Type B pancreatic cell (in vitro differentiated cells): ENCODE data around the gene C1orf116. TPM values are rescaled to one million over a fixed set of nuclear protein-coding genes. Genes with fewer than 3 reads are reported as not detected.

Experiments used
- DNase-seq: peaks from one replicate; pipeline ENCODE4 v3.0.0; 2021; ENCODE audit warnings: mixed read lengths; ENCODE audit not compliant: unreplicated experiment; ENCODE audit errors: extremely low spot score
- H3K27ac Mint-ChIP-seq: 2 replicates; pipeline ENCODE4 v1.8.0; 2021; ENCODE audit warnings: mild to moderate bottlenecking, mixed read lengths
- H3K27me3 Mint-ChIP-seq: 2 replicates; pipeline ENCODE4 v1.8.0; 2021; ENCODE audit warnings: mixed read lengths
- H3K36me3 Mint-ChIP-seq: 2 replicates; pipeline ENCODE4 v1.8.0; 2021; ENCODE audit warnings: mixed read lengths
- H3K4me1 Mint-ChIP-seq: one replicate; pipeline ENCODE4 v1.8.0; 2021; ENCODE audit warnings: mixed read lengths; ENCODE audit not compliant: unreplicated experiment
- H3K4me3 Mint-ChIP-seq: 2 replicates; pipeline ENCODE4 v1.8.0; 2021; ENCODE audit warnings: mild to moderate bottlenecking, mixed read lengths
- H3K9me3 Mint-ChIP-seq: 2 replicates; pipeline ENCODE4 v1.8.0; 2021; ENCODE audit warnings: mixed read lengths
- long read RNA-seq: library from polyadenylated mRNA; unstranded; transcript quantifications from one replicate; pipeline ENCODE4 v2.0.0, GENCODE V29; 2020
- total RNA-seq: library from RNA; stranded (reverse); gene quantifications from 2 replicates; pipeline ENCODE4 v1.2.1, GENCODE V29; 2021; ENCODE audit warnings: low replicate concordance
- TF ChIP-seq, protein P1 (sequence below): fragments of 200-600 bp; sonication (generic); conservative IDR thresholded peaks from 2 replicates; pipeline ENCODE4 v1.5.0; 2021; ENCODE audit warnings: antibody characterized with exemption, mild to moderate bottlenecking

C1orf116 gene
- total RNA-seq, result 50.4 and 108 TPM in 2 replicates
- long read RNA-seq, full-length matches to known transcripts, result 59 of 156 reads
- long read RNA-seq, partial matches to known transcripts, result 32 of 156 reads
- long read RNA-seq, other reads (novel, unspliced or antisense), result 65 of 156 reads

DNA sequence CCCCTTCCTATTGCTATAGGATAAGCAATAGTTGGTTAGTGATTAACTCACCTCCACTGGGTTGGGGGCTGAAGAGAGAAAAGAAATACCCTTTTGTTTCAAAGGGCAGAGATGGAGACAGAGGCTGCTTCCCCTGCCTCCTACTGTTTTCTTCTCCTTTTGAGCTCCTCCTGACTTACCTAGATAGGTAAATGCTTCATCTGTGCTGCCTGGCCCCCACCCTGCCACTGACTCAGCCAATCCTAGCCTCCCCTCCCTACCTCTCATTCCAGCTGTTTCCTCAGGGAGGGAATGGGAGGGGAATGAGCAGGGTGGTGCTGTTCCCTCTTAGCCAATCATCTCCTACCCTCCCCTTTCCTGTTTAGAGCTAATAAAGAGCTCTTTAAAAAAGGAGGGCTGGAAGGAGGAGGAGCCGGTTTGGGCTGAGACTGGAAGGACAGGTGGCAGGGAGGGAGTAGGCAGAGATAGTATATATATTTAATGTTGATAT lies at the start of gene C1orf116:
TSS of gene C1orf116 (minus strand) at position 229 of the 490 bp plus-strand sequence. CDS start 5,158 bp downstream, outside the sequence.
- Mint-ChIP-seq H3K4me1 (peaks cover 12% of the 10 kb centered on the region), H3K4me3 (peak within 1 kb of the TSS; percentile 95), H3K27ac (peak within 1 kb of the TSS; percentile 100), H3K27me3 (peaks cover 22% of the 10 kb centered on the region), H3K9me3 (no peaks in the 10 kb centered on the region), H3K36me3 (peaks cover 4% of the 10 kb centered on the region)
- no peak for DNase-seq
- TF ChIP-seq, protein P1, sequence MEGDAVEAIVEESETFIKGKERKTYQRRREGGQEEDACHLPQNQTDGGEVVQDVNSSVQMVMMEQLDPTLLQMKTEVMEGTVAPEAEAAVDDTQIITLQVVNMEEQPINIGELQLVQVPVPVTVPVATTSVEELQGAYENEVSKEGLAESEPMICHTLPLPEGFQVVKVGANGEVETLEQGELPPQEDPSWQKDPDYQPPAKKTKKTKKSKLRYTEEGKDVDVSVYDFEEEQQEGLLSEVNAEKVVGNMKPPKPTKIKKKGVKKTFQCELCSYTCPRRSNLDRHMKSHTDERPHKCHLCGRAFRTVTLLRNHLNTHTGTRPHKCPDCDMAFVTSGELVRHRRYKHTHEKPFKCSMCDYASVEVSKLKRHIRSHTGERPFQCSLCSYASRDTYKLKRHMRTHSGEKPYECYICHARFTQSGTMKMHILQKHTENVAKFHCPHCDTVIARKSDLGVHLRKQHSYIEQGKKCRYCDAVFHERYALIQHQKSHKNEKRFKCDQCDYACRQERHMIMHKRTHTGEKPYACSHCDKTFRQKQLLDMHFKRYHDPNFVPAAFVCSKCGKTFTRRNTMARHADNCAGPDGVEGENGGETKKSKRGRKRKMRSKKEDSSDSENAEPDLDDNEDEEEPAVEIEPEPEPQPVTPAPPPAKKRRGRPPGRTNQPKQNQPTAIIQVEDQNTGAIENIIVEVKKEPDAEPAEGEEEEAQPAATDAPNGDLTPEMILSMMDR, result no peak

DNA sequence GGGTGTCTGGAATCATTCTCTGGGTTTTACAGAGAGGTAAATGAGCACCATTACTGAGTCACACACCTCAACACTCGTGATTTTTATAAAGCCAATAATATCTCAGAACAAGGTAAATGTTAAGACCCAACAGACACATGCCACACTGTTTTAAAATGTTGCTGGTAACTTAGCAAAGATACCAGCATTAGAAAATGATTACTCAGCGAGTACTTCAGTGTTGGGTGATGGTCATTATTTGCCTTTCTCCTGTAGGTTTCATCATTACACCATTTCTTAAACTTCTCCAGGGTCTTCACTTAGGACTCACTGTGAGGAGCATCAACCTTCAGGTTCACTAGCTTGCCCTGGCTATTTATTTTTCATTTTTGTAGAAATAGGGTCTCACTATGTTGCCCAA lies 49.2 kb upstream of the C1orf116 start:
- H3K9me3 Mint-ChIP-seq, result no peaks in the 10 kb centered on the region
- H3K4me1 Mint-ChIP-seq, result peaks cover 18% of the 10 kb centered on the region
- no peak overlapping the region for H3K27ac Mint-ChIP-seq
- H3K4me3 Mint-ChIP-seq, result no peak overlapping the region
- H3K27me3 Mint-ChIP-seq, result no peaks in the 10 kb centered on the region
- H3K36me3 Mint-ChIP-seq, result no peaks in the 10 kb centered on the region
- DNase-seq, result no peak
- TF ChIP-seq, protein P1, result no peak

DNA sequence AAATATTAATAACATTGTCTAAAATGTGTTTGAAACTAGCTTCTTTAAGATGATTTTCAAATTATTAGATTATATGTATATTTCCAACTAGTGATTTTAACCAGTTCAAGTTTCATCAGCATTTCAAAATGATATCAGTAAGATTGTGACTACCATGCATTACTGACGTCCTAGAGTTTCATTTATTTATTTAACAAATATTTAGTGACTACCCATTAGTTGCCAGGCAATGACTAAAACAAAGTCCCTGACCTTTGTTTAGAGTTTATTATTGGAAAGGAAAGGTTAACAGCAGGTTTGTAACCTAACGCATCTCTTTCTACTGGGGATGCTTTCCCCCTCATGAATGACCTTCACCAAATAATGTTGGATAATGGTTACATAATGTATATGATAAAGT lies 48.5 kb upstream of the C1orf116 start:
- H3K27me3 Mint-ChIP-seq, result no peaks in the 10 kb centered on the region
- H3K4me3 Mint-ChIP-seq, result no peak overlapping the region
- no peak for DNase-seq
- H3K27ac Mint-ChIP-seq, result no peak overlapping the region
- H3K9me3 Mint-ChIP-seq, result no peaks in the 10 kb centered on the region
- H3K36me3 Mint-ChIP-seq, result no peaks in the 10 kb centered on the region
- TF ChIP-seq, protein P1, result no peak
- peaks cover 18% of the 10 kb centered on the region for H3K4me1 Mint-ChIP-seq

DNA sequence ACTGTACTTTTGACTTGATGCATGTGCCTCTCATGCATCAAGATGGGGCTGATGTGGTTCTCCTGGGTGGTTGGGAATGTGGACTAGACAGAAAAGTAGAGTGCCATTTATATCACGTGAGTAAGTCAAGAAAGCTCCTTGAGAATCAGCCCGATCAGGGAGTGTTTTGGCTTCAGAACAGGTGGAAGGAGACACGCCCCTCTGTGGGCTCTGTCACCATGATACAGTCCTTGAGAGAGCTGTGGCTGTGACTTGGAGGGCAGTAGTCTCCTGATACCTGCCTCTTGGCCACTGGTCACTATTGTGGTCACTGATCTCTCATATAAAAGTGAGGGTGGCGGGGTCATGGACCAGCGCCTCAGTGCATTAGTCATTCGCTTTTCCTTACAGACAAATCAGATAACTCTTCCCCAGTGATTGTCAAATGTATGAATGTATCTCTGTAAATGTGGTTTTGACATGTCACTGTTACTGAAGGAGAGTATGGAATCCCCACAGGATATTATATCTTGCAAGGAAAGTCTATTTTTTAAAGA lies 47.2 kb upstream of the C1orf116 start:
- Mint-ChIP-seq H3K9me3 (no peaks in the 10 kb centered on the region), H3K4me3 (no peak overlapping the region), H3K4me1 (peaks cover 11% of the 10 kb centered on the region), H3K36me3 (no peaks in the 10 kb centered on the region), H3K27me3 (no peaks in the 10 kb centered on the region), H3K27ac (no peak overlapping the region)
- no peak for DNase-seq
- TF ChIP-seq, protein P1, result no peak

DNA sequence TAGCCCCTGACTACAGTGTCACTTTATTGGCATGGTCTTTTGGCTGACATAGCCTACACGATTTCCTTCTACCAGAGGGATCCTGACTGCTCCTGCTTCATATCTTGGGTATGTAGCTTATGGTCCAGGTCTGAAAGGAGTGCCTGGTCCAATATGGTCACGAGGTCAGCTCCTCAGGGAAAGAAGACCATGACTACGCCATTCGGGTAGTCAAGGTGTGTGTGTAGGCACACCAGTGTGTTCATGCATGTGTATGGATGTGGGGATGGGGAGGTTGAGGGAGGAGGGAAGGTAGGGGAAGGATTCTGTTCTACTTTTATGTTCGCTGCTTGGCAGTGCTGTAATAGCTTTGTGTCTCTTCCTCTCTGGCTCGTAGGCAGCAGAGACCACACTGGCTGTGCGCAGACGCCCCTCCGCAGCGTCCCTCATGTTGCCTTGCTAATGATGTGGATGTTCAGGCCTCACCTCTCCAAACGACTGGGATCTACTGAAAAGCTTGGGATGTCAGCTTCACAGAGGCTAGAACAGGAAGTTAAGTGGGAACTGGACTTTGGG lies 46.1 kb upstream of the C1orf116 start:
- H3K4me1 Mint-ChIP-seq, result peaks cover 10% of the 10 kb centered on the region
- H3K36me3 Mint-ChIP-seq, result peaks cover 4% of the 10 kb centered on the region
- no peak overlapping the region for H3K4me3 Mint-ChIP-seq
- H3K9me3 Mint-ChIP-seq, result no peaks in the 10 kb centered on the region
- no peak overlapping the region for H3K27ac Mint-ChIP-seq
- TF ChIP-seq, protein P1, result no peak
- DNase-seq, result no peak
- no peaks in the 10 kb centered on the region for H3K27me3 Mint-ChIP-seq
